IPS-18a (cell line): ENCODE results near the gene VAMP2.

Experiments used
- H3K27ac ChIP-seq: one replicate; pipeline ENCODE4 v1.5.1; 2013; ENCODE audit warnings: low read length
- H3K27me3 ChIP-seq: one replicate; pipeline ENCODE4 v1.6.1; 2013; ENCODE audit warnings: mild to moderate bottlenecking, low read length; ENCODE audit not compliant: control insufficient read depth, insufficient read depth
- H3K36me3 ChIP-seq: one replicate; pipeline ENCODE4 v1.6.1; 2013; ENCODE audit warnings: low read depth, low read length; ENCODE audit not compliant: control insufficient read depth
- H3K4me1 ChIP-seq: one replicate; pipeline ENCODE4 v1.6.1; 2013; ENCODE audit warnings: low read depth, low read length; ENCODE audit not compliant: control insufficient read depth
- H3K4me3 ChIP-seq: one replicate; pipeline ENCODE4 v1.5.1; 2013; ENCODE audit warnings: low read length
- H3K9ac ChIP-seq: one replicate; pipeline ENCODE4 v1.6.1; 2013; ENCODE audit warnings: mild to moderate bottlenecking, low read length, moderate library complexity
- H3K9me3 ChIP-seq: one replicate; pipeline ENCODE4 v1.6.1; 2013; ENCODE audit warnings: low read depth, low read length; ENCODE audit not compliant: control insufficient read depth

The VAMP2 gene

GRCh38 chr17:8116776-8117175 is 46.0 kb downstream of the VAMP2 start:
- Histone ChIP-seq H3K4me3 (no peak overlapping the region), H3K27ac (no peak overlapping the region), H3K27me3 (peaks cover 59% of the 10 kb centered on the region), H3K36me3 (no peaks in the 10 kb centered on the region), H3K9me3 (no peaks in the 10 kb centered on the region), H3K9ac (no peak overlapping the region), H3K4me1 (no peaks in the 10 kb centered on the region)

DNA sequence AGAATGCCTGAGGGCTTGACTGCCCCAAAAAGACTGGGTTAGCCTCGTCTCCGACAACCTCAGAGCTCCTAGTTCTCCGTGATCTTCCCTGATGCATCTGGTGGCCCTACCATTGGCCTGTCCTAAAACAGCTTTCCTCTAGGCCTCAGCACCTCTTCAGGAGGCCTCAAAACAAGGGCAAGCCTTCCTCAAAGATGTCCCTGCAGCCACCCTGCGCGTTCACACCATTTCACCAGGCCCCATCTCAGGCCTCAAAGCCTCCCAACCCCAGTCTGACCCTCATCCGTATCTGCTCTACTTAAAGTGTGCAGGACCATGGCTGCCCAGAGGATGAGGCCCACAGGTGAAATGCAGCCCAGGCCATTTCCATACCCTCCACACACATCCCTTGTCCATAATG is 51.8 kb downstream of the VAMP2 start:
- Histone ChIP-seq H3K27me3 (peaks cover 67% of the 10 kb centered on the region), H3K36me3 (no peaks in the 10 kb centered on the region), H3K4me3 (no peak overlapping the region), H3K4me1 (no peaks in the 10 kb centered on the region), H3K27ac (no peak overlapping the region), H3K9ac (no peak overlapping the region), H3K9me3 (no peaks in the 10 kb centered on the region)

DNA sequence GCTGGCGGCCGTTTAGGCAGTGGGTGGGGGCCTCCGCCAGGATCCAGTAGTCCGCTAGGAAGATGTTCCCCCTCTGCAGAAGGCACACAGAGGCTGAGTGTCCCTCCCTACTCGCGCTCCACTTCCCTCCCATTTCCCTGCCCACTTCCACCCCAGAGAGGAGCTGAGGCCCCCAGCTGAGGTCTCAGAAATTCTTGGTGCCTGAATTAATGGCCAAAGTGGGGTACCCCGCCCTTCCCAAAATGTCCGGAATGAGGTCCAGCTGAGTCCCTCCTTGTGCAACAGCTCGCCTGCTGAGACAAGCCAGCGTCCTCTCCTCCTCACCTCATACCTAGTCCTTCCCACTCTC is 52.3 kb downstream of the VAMP2 start:
- Histone ChIP-seq H3K27me3 (peaks cover 63% of the 10 kb centered on the region), H3K4me3 (peak overlapping the region; percentile 69), H3K9ac (no peak overlapping the region)

GRCh38 chr17:8109661-8110455 is 52.9 kb downstream of the VAMP2 start:
- H3K36me3 ChIP-seq, result no peaks in the 10 kb centered on the region
- no peak overlapping the region for H3K27ac ChIP-seq
- H3K4me1 ChIP-seq, result no peaks in the 10 kb centered on the region
- H3K4me3 ChIP-seq, result peak overlapping the region; percentile 69
- H3K9ac ChIP-seq, result no peak overlapping the region
- H3K9me3 ChIP-seq, result no peaks in the 10 kb centered on the region
- H3K27me3 ChIP-seq, result peaks cover 57% of the 10 kb centered on the region

More for the DNA sequence above, 52.3 kb downstream of the VAMP2 start:
- no peak overlapping the region for H3K27ac ChIP-seq
- H3K36me3 ChIP-seq, result no peaks in the 10 kb centered on the region
- H3K4me1 ChIP-seq, result no peaks in the 10 kb centered on the region
- H3K9me3 ChIP-seq, result no peaks in the 10 kb centered on the region
